ENCODE results near the gene METTL13.

METTL13 gene

GRCh38 chr1:171833091-171833825, 51.8 kb downstream of the METTL13 start:
- H3K4me3 ChIP-seq (ENCODE audit: low read depth, low read length): no peak overlapping the region
- TF ChIP-seq, protein P1, sequence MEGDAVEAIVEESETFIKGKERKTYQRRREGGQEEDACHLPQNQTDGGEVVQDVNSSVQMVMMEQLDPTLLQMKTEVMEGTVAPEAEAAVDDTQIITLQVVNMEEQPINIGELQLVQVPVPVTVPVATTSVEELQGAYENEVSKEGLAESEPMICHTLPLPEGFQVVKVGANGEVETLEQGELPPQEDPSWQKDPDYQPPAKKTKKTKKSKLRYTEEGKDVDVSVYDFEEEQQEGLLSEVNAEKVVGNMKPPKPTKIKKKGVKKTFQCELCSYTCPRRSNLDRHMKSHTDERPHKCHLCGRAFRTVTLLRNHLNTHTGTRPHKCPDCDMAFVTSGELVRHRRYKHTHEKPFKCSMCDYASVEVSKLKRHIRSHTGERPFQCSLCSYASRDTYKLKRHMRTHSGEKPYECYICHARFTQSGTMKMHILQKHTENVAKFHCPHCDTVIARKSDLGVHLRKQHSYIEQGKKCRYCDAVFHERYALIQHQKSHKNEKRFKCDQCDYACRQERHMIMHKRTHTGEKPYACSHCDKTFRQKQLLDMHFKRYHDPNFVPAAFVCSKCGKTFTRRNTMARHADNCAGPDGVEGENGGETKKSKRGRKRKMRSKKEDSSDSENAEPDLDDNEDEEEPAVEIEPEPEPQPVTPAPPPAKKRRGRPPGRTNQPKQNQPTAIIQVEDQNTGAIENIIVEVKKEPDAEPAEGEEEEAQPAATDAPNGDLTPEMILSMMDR (IDR thresholded peaks at IDR 0.05; ENCODE audit: borderline replicate concordance, insufficient read depth, low read depth, low read length): no peak

DNA sequence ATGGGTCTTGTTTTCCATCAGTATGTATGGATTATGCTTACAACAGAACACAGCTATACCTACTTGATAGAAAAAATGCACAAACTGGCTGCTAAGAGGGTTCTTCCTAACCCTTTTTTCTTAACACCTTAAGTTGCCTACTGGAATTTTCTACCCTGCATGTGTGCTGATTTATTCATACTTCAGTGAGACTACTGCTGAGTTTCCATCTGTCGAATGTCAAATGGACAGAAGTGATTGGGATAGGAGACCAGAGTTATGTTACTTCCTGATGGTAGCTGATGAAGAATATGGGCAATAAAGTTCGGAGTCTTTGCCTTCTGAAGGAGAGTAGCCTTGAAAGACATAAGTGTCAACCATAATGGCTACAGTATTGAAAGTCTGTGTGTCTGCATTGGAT, 53.4 kb downstream of the METTL13 start:
- TF ChIP-seq, protein P1 (IDR thresholded peaks at IDR 0.05; ENCODE audit: borderline replicate concordance, insufficient read depth, low read depth, low read length): no peak

GRCh38 chr1:171835891-171836290, 54.4 kb downstream of the METTL13 start:
- TF ChIP-seq, protein P1 (IDR thresholded peaks at IDR 0.05; ENCODE audit: borderline replicate concordance, insufficient read depth, low read depth, low read length): no peak

More for the DNA sequence above, 53.4 kb downstream of the METTL13 start:
- H3K4me3 ChIP-seq (ENCODE audit: low read depth, low read length): no peak overlapping the region

DNA sequence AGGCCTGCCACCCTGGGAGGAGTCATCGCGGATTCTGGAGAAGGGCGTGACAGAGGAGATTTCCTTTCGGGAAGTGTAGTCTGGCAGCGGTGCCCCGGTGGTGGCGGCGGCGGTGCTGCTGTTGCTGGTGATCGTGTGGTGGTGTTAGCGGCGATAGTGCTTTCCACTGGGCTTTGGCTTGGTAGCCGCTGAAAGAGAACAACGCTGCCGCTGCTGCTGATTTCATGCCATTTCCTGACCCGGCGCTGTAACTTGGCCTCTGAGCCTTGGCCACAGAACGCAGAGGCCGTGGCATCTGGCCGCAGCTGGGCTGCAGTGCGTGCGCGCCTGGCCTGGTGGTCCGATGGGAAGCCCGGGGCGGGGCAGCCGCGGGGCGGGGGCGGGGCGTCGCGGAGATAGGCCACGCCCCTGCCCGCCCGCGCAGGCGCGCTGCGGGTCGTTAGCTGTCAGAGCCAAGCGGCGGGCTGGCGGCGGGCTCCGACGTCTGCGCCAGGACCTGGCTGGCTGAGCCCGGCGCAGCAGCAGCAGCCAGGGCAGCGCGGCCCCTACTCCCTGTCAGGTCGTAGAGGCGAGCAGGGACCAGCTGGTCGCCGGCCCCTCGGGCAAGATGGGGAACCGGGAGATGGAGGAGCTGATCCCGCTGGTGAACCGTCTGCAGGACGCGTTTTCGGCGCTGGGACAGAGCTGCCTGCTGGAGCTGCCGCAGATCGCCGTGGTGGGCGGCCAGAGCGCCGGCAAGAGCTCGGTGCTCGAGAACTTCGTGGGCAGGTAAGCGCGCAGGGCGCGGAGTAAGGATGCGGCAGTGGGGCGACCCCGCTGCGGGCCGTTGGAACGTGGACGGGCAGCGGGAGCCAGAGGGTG, 59.8 kb downstream of the METTL13 start, which contains the start of gene DNM3:
DNM3 (plus strand) TSS at position 449 of the 861 bp plus-strand sequence; CDS start at position 608, 159 bp downstream.
- H3K4me3 ChIP-seq (ENCODE audit: low read depth, low read length): peak within 1 kb of the TSS; percentile 68
- TF ChIP-seq, protein P1 (IDR thresholded peaks at IDR 0.05; ENCODE audit: borderline replicate concordance, insufficient read depth, low read depth, low read length): no peak

More at GRCh38 chr1:171835891-171836290, 54.4 kb downstream of the METTL13 start:
- no peak overlapping the region for H3K4me3 ChIP-seq (ENCODE audit: low read depth, low read length)

DNA sequence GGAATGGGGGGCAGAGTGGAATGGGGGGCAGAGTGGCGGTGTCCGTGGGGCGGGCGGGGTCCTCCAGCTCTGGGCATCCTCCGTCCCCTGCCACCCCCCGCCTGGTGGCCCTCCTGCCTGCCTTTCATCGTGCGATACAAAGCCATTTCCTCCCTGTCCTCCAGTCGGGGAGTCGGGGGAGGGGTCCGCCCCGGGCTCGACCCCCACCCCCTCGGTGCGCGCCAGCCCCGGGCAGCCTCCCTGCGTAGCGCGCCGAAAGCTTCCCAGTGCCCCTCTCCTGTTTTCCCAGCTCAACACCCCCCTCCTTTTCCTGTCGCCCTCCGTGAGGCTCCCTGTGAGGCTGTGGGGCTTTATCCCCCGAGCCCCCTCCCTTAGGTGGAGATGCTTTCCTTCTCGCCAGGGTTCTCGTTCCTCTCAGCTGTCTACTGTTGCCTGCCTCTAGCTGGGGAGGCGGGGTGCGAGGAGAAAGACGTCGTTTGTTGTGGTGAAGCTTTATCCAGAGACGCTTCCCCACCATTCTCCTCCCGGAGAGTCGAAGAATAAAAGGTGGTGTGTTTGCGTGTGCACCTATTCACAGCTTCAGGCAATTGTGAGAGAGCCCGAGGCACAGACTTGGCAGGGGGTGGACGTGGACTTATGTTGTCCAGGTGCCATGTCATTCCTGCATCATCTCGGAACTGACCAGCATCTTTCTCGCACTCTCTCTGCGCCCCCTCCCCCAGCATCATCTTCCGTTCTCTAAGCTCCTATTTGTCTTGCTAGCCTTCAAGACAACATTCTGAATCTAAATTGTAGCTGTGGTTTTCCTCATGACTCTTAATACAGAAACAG, 60.7 kb downstream of the METTL13 start:
- TF ChIP-seq, protein P1 (IDR thresholded peaks at IDR 0.05; ENCODE audit: borderline replicate concordance, insufficient read depth, low read depth, low read length): no peak
- H3K4me3 ChIP-seq (ENCODE audit: low read depth, low read length): peak overlapping the region; percentile 68

- H3K4me3 ChIP-seq (ENCODE audit: low read depth, low read length): no peak overlapping the region
- TF ChIP-seq, protein P1 (IDR thresholded peaks at IDR 0.05; ENCODE audit: borderline replicate concordance, insufficient read depth, low read depth, low read length): no peak
Measured at GRCh38 chr1:171844381-171844780, 62.9 kb downstream of the METTL13 start.
